GM12878 (cell line): ENCODE results near the gene COASY. TPM values are rescaled to one million over a fixed set of nuclear protein-coding genes. Genes with fewer than 3 reads are reported as not detected.

ENCODE experiments used
- ATAC-seq: fragments of 200-7000 bp; cut with Tn5 transposase; 3 replicates; pipeline ENCODE4 v1.9.1; 2020; ENCODE audit warnings: mild to moderate bottlenecking, moderate library complexity
- BruUV-seq: library from RNA; stranded (reverse); fragments of 400-500 nt; replicated peaks from 2 replicates; lab custom pipeline; 2021; lab: Mats Ljungman, UMichigan
- CTCF ChIA-PET: fragments of 300-600 bp; sonication (Branson Sonifier 250); formaldehyde crosslinking; extraction: SDS; loops from one replicate; lab custom pipeline; 2021; ENCODE audit warnings: inconsistent platforms; lab: Yijun Ruan, JAX
- POLR2A ChIA-PET: fragments of 350-600 bp; formaldehyde crosslinking; extraction: SDS; loops from one replicate; lab custom pipeline; 2021; ENCODE audit warnings: inconsistent platforms; lab: Charles Lee
- RAD21 ChIA-PET: fragments of 300-600 bp; sonication (Branson Sonifier 250); formaldehyde crosslinking; loops from one replicate; lab custom pipeline; 2023; ENCODE audit warnings: antibody characterized with exemption; ENCODE audit not compliant: unreplicated experiment; lab: Charles Lee
- SMC1A ChIA-PET: fragments of 300-600 bp; sonication (Branson Sonifier 250); formaldehyde crosslinking; loops from one replicate; lab custom pipeline; 2023; ENCODE audit not compliant: unreplicated experiment, uncharacterized antibody; lab: Charles Lee
- DNase-seq: peaks from one replicate; pipeline ENCODE4 v3.0.0-alpha.2; 2011; ENCODE audit warnings: low read depth, low spot score
- FAIRE-seq: peaks from 3 replicates; lab custom pipeline; 2011; peaks lifted over from hg19 to GRCh38; lab: Jason Lieb, UNC
- H2AFZ ChIP-seq: 2 replicates; pipeline ENCODE4 v1.6.0; 2011; ENCODE audit warnings: low read depth, low read length, control low read depth; ENCODE audit not compliant: control insufficient read depth
- H3K27ac ChIP-seq: 2 replicates; pipeline ENCODE4 v1.5.1; 2011; ENCODE audit warnings: control low read depth; ENCODE audit not compliant: control insufficient read depth, insufficient read depth
- H3K27me3 ChIP-seq, 2 experiments: replicated peaks in 1 of 2; 2 replicates each; pipeline versions ENCODE4 v1.6.0 to v1.6.1; 2011; ENCODE audit warnings: low read length in 1 of 2; ENCODE audit not compliant: control insufficient read depth in 2 of 2, insufficient read depth in 2 of 2
- H3K36me3 ChIP-seq, 2 experiments: 2 replicates each; pipeline ENCODE4 v1.5.1; 2011; ENCODE audit warnings: low read length in 1 of 2; ENCODE audit not compliant: control insufficient read depth in 2 of 2, insufficient read depth in 2 of 2
- H3K4me1 ChIP-seq: 2 replicates; pipeline ENCODE4 v1.6.1; 2011; ENCODE audit warnings: mild to moderate bottlenecking, low read length, moderate library complexity, mixed read lengths; ENCODE audit not compliant: control insufficient read depth, insufficient read depth
- H3K4me2 ChIP-seq: 2 replicates; pipeline ENCODE4 v1.6.0; 2011; ENCODE audit warnings: control low read depth; ENCODE audit not compliant: control insufficient read depth, insufficient read depth
- H3K4me3 ChIP-seq: fragments of 200-600 bp; sonication (generic); 2 replicates; pipeline ENCODE4 v1.5.1; 2016
- H3K79me2 ChIP-seq: 2 replicates; pipeline ENCODE4 v1.6.0; 2011; ENCODE audit warnings: low read length; ENCODE audit not compliant: control insufficient read depth, insufficient read depth
- H3K9ac ChIP-seq: 2 replicates; pipeline ENCODE4 v1.8.0; 2011; ENCODE audit warnings: low read length, control low read depth, mixed read lengths; ENCODE audit not compliant: control insufficient read depth, insufficient read depth
- H3K9me3 ChIP-seq: replicated peaks from 3 replicates; pipeline ENCODE4 v1.5.1; 2011; ENCODE audit warnings: mild to moderate bottlenecking, low read length; ENCODE audit not compliant: control insufficient read depth, insufficient read depth
- H4K20me1 ChIP-seq: 2 replicates; pipeline ENCODE4 v1.6.0; 2011; ENCODE audit not compliant: control insufficient read depth, insufficient read depth
- BMI1 ChIP-seq: fragments of 450-650 bp; IDR thresholded peaks from 2 replicates; pipeline ENCODE4 v1.6.1; 2016; ENCODE audit warnings: mild to moderate bottlenecking, moderate library complexity, borderline replicate concordance
- DPF2 ChIP-seq: fragments of 450-650 bp; IDR thresholded peaks from 2 replicates; pipeline ENCODE4 v1.6.1; 2017; ENCODE audit warnings: mild to moderate bottlenecking
- EZH2 ChIP-seq: IDR thresholded peaks from 2 replicates; pipeline ENCODE4 v1.6.1; 2012; ENCODE audit warnings: low read depth, mild to moderate bottlenecking, control low read depth, inconsistent platforms, low read length, borderline replicate concordance; ENCODE audit not compliant: control insufficient read depth
- GATAD2B ChIP-seq: fragments of 450-650 bp; conservative IDR thresholded peaks from 2 replicates; pipeline ENCODE4 v1.6.1; 2017; ENCODE audit warnings: low read depth, mild to moderate bottlenecking, moderate library complexity
- HDAC6 ChIP-seq: fragments of 200-600 bp; sonication (generic); IDR thresholded peaks from one replicate; pipeline ENCODE4 v1.8.0; 2017; ENCODE audit warnings: antibody characterized with exemption; ENCODE audit not compliant: unreplicated experiment
- JUNB ChIP-seq: IDR thresholded peaks from 2 replicates; pipeline ENCODE4 v1.6.1; 2016; ENCODE audit warnings: antibody characterized with exemption, mild to moderate bottlenecking
- KAT2A ChIP-seq: conservative IDR thresholded peaks from 2 replicates; pipeline ENCODE4 v1.6.1; 2011; ENCODE audit warnings: low read depth, low read length; ENCODE audit not compliant: control insufficient read depth
- KLF5 ChIP-seq: fragments of 450-650 bp; IDR thresholded peaks from 2 replicates; pipeline ENCODE4 v1.6.1; 2014; ENCODE audit warnings: mild to moderate bottlenecking; ENCODE audit not compliant: partially characterized antibody
- MEF2A ChIP-seq: IDR thresholded peaks from 2 replicates; pipeline ENCODE4 v1.6.1; 2011; ENCODE audit warnings: low read depth, mild to moderate bottlenecking, low read length, moderate library complexity; ENCODE audit not compliant: insufficient read depth
- MYB ChIP-seq: fragments of 150-350 bp; IDR thresholded peaks from 2 replicates; pipeline ENCODE4 v1.6.1; 2014; ENCODE audit warnings: mild to moderate bottlenecking, low read depth, low read length, borderline replicate concordance
- NBN ChIP-seq: fragments of 450-650 bp; IDR thresholded peaks from 2 replicates; pipeline ENCODE4 v1.6.1; 2016
- NFYB ChIP-seq: IDR thresholded peaks from 2 replicates; pipeline ENCODE4 v1.6.1; 2011; ENCODE audit warnings: low read depth, mild to moderate bottlenecking, low read length, improper control_type of control experiment, moderate library complexity; ENCODE audit not compliant: insufficient read depth
- RB1 ChIP-seq: fragments of 450-650 bp; formaldehyde crosslinking; IDR thresholded peaks from 2 replicates; pipeline ENCODE4 v1.6.1; 2017; ENCODE audit warnings: mild to moderate bottlenecking, borderline replicate concordance
- SIX5 ChIP-seq: IDR thresholded peaks from 2 replicates; pipeline ENCODE4 v1.6.1; 2011; ENCODE audit warnings: mild to moderate bottlenecking, low read depth, low read length, moderate library complexity; ENCODE audit not compliant: severe bottlenecking
- SPI1 ChIP-seq: IDR thresholded peaks from 2 replicates; pipeline ENCODE4 v1.6.1; 2011; ENCODE audit warnings: low read depth, mild to moderate bottlenecking, low read length, moderate library complexity, borderline replicate concordance; ENCODE audit not compliant: insufficient read depth
- SUPT20H ChIP-seq: IDR thresholded peaks from 2 replicates; pipeline ENCODE4 v1.6.1; 2011; ENCODE audit warnings: low read depth, mild to moderate bottlenecking, low read length, moderate library complexity, borderline replicate concordance; ENCODE audit not compliant: control insufficient read depth
- ZSCAN29 ChIP-seq: fragments of 450-650 bp; IDR thresholded peaks from 2 replicates; pipeline ENCODE4 v1.6.1; 2017; ENCODE audit warnings: mild to moderate bottlenecking, moderate library complexity
- WGBS: methylation state at CpG from one replicate; pipeline ENCODE4 v1.1.6; 2016; ENCODE audit warnings: low lambda C conversion rate; ENCODE audit not compliant: insufficient replicate concordance, insufficient coverage; ENCODE audit errors: missing lambda C conversion rate; 5-methylcytosine and 5-hydroxymethylcytosine counted together
- in situ Hi-C: fragments of 300-500 bp; cut with MboI; formaldehyde crosslinking; loops from 9 replicates; pipeline ENCODE4 v1.14.3; 2018; ENCODE audit warnings: mixed read lengths
- intact Hi-C: fragments of 100-400 bp; cut with micrococcal nuclease; formaldehyde crosslinking; loops from one replicate; pipeline ENCODE4 v1.14.2; 2022; ENCODE audit not compliant: unreplicated experiment
- polyA plus RNA-seq, 11 experiments: library from polyadenylated mRNA; depleted of rRNA in 4 of 11; unstranded in 6 of 11; stranded (reverse) in 5 of 11; fragments of >200 nt; fragmentation: Nextera tagmentation in 4 of 11; fragmentation: Illumina TruSeq in 1 of 11; extraction: Ambion mirVana in 4 of 11; extraction: Trizol in 1 of 11; gene quantifications; 1 replicate in 1 of 11; 2 replicates in 10 of 11; pipeline versions ENCODE4 v1.2.1 to v1.2.3, GENCODE V29; 2011 to 2016; ENCODE audit warnings: inconsistent platforms in 2 of 11, missing spikeins in 2 of 11, low read depth in 1 of 11
- total RNA-seq, 4 experiments: library from RNA; depleted of rRNA in 3 of 4; stranded (reverse); fragments of >200 nt in 3 of 4; fragmentation: Illumina TruSeq in 1 of 4; extraction: Trizol in 1 of 4; gene quantifications; 2 replicates each; pipeline versions ENCODE4 v1.2.1 to v1.2.3, GENCODE V29; 2013 to 2021
- TF ChIP-seq, protein P1 (sequence below): fragments of 450-650 bp; IDR thresholded peaks from 2 replicates; pipeline ENCODE4 v1.6.1; 2016; ENCODE audit warnings: mild to moderate bottlenecking
- TF ChIP-seq, protein P2 (sequence below): IDR thresholded peaks from 2 replicates; pipeline ENCODE4 v1.6.1; 2011; ENCODE audit warnings: borderline replicate concordance, low read depth, mild to moderate bottlenecking, moderate library complexity, mixed read lengths, low read length; ENCODE audit not compliant: insufficient read depth; ENCODE audit errors: extremely low read length
- TF ChIP-seq, protein P3 (sequence below): fragments of 450-650 bp; IDR thresholded peaks from 2 replicates; pipeline ENCODE4 v1.6.1; 2017; ENCODE audit warnings: low read depth, mild to moderate bottlenecking, moderate library complexity

Gene COASY
- total and polyA plus RNA-seq, 10 of the 15 experiments (the other 5 are each of a cell fraction or from before 2014, with no cell fraction given), result 18.6 to 93.9 (median 43.2) TPM

DNA sequence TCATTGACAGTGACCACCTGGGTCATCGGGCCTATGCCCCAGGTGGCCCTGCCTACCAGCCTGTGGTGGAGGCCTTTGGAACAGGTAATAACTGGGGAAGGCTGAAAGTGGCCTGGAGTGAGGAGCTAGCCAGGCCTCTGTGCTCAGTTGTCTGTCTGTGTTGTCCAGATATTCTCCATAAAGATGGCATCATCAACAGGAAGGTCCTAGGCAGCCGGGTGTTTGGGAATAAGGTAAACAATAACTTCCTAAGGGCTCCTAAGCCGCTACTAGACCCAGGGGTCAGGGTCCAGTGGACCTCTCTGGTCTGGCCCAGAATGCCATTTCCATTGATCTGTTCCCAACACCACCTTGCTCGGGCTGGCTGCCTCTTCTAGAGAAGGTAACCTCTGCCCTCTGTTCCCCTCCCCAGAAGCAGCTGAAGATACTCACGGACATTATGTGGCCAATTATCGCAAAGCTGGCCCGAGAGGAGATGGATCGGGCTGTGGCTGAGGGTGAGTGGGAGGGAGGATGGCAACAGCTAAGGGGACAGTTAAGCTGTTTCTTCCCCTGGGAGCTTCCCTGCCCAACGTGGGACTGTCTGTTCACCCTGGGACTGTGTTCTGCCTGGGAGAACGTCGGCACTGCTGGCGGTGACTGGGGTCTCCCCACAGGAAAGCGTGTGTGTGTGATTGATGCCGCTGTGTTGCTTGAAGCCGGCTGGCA lies 3.0 kb downstream of the COASY start:
- WGBS, result 87% methylated on average over 13 of the region's 15 CpGs
- no peak overlapping the region for H3K4me3 ChIP-seq

More for the DNA sequence above, 3.0 kb downstream of the COASY start:
- peaks cover 24% of the 10 kb centered on the region for H3K4me1 ChIP-seq
- H4K20me1 ChIP-seq, result no peaks in the 10 kb centered on the region
- peaks cover 20 to 29% of the 10 kb centered on the region in 2 experiments; a peak in 3 of 4 replicates for H3K36me3 ChIP-seq
- H3K4me2 ChIP-seq, result no peak overlapping the region
- H2AFZ ChIP-seq, result no peak overlapping the region
- POLR2A ChIA-PET, result interaction anchor here (0.7 to 1.9 kb wide), 2 partner anchors 111 to 371 kb away, joined by 4 read pairs; partner anchors contain the start of gene PLEKHH3
- CTCF ChIA-PET, result no interaction called here
- H3K79me2 ChIP-seq, result peaks cover 50% of the 10 kb centered on the region
- no TSS peak for BruUV-seq
- FAIRE-seq (no peak), DNase-seq (no peak), ATAC-seq (no peak)
- no peak for TF ChIP-seq ZSCAN29
- no peak for TF ChIP-seq SUPT20H
- no peak for TF ChIP-seq EZH2
- no peak for TF ChIP-seq HDAC6
- TF ChIP-seq MEF2A, result no peak
- TF ChIP-seq MYB, result no peak
- TF ChIP-seq, protein P1, sequence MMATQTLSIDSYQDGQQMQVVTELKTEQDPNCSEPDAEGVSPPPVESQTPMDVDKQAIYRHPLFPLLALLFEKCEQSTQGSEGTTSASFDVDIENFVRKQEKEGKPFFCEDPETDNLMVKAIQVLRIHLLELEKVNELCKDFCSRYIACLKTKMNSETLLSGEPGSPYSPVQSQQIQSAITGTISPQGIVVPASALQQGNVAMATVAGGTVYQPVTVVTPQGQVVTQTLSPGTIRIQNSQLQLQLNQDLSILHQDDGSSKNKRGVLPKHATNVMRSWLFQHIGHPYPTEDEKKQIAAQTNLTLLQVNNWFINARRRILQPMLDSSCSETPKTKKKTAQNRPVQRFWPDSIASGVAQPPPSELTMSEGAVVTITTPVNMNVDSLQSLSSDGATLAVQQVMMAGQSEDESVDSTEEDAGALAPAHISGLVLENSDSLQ, result no peak
- no peak for TF ChIP-seq SIX5
- TF ChIP-seq SPI1, result no peak
- no peak for TF ChIP-seq BMI1
- TF ChIP-seq, protein P2, sequence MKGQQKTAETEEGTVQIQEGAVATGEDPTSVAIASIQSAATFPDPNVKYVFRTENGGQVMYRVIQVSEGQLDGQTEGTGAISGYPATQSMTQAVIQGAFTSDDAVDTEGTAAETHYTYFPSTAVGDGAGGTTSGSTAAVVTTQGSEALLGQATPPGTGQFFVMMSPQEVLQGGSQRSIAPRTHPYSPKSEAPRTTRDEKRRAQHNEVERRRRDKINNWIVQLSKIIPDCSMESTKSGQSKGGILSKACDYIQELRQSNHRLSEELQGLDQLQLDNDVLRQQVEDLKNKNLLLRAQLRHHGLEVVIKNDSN, result no peak
- TF ChIP-seq, protein P3, sequence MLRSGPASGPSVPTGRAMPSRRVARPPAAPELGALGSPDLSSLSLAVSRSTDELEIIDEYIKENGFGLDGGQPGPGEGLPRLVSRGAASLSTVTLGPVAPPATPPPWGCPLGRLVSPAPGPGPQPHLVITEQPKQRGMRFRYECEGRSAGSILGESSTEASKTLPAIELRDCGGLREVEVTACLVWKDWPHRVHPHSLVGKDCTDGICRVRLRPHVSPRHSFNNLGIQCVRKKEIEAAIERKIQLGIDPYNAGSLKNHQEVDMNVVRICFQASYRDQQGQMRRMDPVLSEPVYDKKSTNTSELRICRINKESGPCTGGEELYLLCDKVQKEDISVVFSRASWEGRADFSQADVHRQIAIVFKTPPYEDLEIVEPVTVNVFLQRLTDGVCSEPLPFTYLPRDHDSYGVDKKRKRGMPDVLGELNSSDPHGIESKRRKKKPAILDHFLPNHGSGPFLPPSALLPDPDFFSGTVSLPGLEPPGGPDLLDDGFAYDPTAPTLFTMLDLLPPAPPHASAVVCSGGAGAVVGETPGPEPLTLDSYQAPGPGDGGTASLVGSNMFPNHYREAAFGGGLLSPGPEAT, result no peak
- TF ChIP-seq KAT2A, result no peak
- TF ChIP-seq GATAD2B, result no peak
- TF ChIP-seq NBN, result no peak
- TF ChIP-seq NFYB, result no peak
- TF ChIP-seq KLF5, result no peak
- TF ChIP-seq RB1, result no peak
- no peak for TF ChIP-seq JUNB
- TF ChIP-seq DPF2, result no peak
- SMC1A ChIA-PET, result interaction anchor here (1.0 to 1.2 kb wide), 2 partner anchors 14 to 44 kb away, joined by 3 to 4 read pairs; partner anchors contain the start of genes RETREG3 and TUBG1
- in situ Hi-C loops (no loop called here), intact Hi-C loops (no loop called here)
- no peaks in the 10 kb centered on the region for H3K9me3 ChIP-seq
- no peaks in the 10 kb centered on the region for H3K27me3 ChIP-seq
- H3K27ac ChIP-seq, result no peak overlapping the region
- no peak overlapping the region for H3K9ac ChIP-seq
- RAD21 ChIA-PET, result interaction anchor here (0.8 to 1.4 kb wide), 3 partner anchors 10 to 116 kb away, joined by 3 read pairs; partner anchors contain the start of gene CCR10
